B cell (primary cell): ENCODE data around the gene PAGE4. TPM values are rescaled to one million over a fixed set of nuclear protein-coding genes. Genes with fewer than 3 reads are reported as not detected.

ENCODE experiments used
- ATAC-seq: fragments of 200-7000 bp; cut with Tn5 transposase; one replicate; pipeline ENCODE4 v1.10.0; 2021; ENCODE audit warnings: low read depth, mild to moderate bottlenecking, moderate number of reproducible peaks, moderate library complexity
- CTCF ChIA-PET: fragments of 350-600 bp; sonication (Branson Sonifier 250); formaldehyde crosslinking; loops from one replicate; lab custom pipeline; 2021; ENCODE audit warnings: antibody characterized with exemption, inconsistent platforms; lab: Charles Lee
- POLR2A ChIA-PET: fragments of 350-600 bp; sonication (Branson Sonifier 250); formaldehyde crosslinking; loops from one replicate; lab custom pipeline; 2021; ENCODE audit warnings: antibody characterized with exemption; lab: Charles Lee
- DNase-seq: peaks from one replicate; pipeline ENCODE4 v3.0.0; 2013
- H2AFZ ChIP-seq: 2 replicates; pipeline ENCODE4 v1.6.1; 2012; ENCODE audit warnings: mild to moderate bottlenecking, low read depth, low read length; ENCODE audit not compliant: insufficient read depth, poor library complexity, severe bottlenecking
- H3K27ac ChIP-seq, 2 donors: 1 replicate in 1 of 2; 2 replicates in 1 of 2; pipeline ENCODE4 v1.5.1; 2012 to 2013; ENCODE audit warnings: low read length in 2 of 2, mild to moderate bottlenecking in 2 of 2, moderate library complexity in 1 of 2
- H3K27me3 ChIP-seq, 4 experiments: fragments of 200-600 bp in 1 of 4; sonication (generic) in 1 of 4; replicated peaks in 1 of 4; 1 replicate in 2 of 4; 2 replicates in 2 of 4; pipeline versions ENCODE4 v1.6.1 to v1.7.0; 2013 to 2016; ENCODE audit warnings: low read length in 3 of 4, mild to moderate bottlenecking in 2 of 4, mixed read lengths in 1 of 4, moderate library complexity in 1 of 4; ENCODE audit not compliant: insufficient read depth in 4 of 4, control insufficient read depth in 3 of 4; ENCODE audit errors: control extremely low read depth in 1 of 4
- H3K36me3 ChIP-seq, 2 experiments: replicated peaks in 1 of 2; 1 replicate in 1 of 2; 2 replicates in 1 of 2; pipeline versions ENCODE4 v1.6.1 to v1.7.1; 2013; ENCODE audit warnings: low read length in 1 of 2; ENCODE audit not compliant: insufficient read depth in 2 of 2, control insufficient read depth in 1 of 2; ENCODE audit errors: control extremely low read depth in 1 of 2, extremely low read depth in 1 of 2
- H3K4me1 ChIP-seq, 2 donors: fragments of 200-600 bp in 1 of 2; sonication (generic) in 1 of 2; 1 replicate in 1 of 2; 2 replicates in 1 of 2; pipeline versions ENCODE4 v1.5.1 to v1.6.1; 2013 to 2017; ENCODE audit warnings: low read length in 2 of 2; ENCODE audit not compliant: control insufficient read depth in 2 of 2, insufficient read depth in 2 of 2
- H3K4me2 ChIP-seq: replicated peaks from 2 replicates; pipeline ENCODE3; 2012; ENCODE audit warnings: mild to moderate bottlenecking, low read depth, low read length; ENCODE audit not compliant: poor library complexity, severe bottlenecking
- H3K4me3 ChIP-seq, 5 experiments: fragments of 200-600 bp in 1 of 5; sonication (generic) in 1 of 5; 1 replicate in 3 of 5; 2 replicates in 2 of 5; pipeline versions ENCODE4 v1.5.1 to v1.7.0; 2011 to 2016; ENCODE audit warnings: low read length in 4 of 5, mild to moderate bottlenecking in 4 of 5, low read depth in 2 of 5, control low read depth in 1 of 5, moderate library complexity in 1 of 5; ENCODE audit not compliant: insufficient read depth in 1 of 5; ENCODE audit errors: control extremely low read depth in 1 of 5, extremely low read depth in 1 of 5
- H3K79me2 ChIP-seq: fragments of 200-600 bp; sonication (generic); one replicate; pipeline ENCODE4 v1.6.0; 2016; ENCODE audit warnings: low read length; ENCODE audit not compliant: control insufficient read depth, insufficient read depth
- H3K9ac ChIP-seq: fragments of 200-600 bp; sonication (generic); 2 replicates; pipeline ENCODE4 v1.6.1; 2017; ENCODE audit warnings: mild to moderate bottlenecking, low read length, moderate library complexity
- H3K9me3 ChIP-seq, 3 donors: one replicate each; pipeline versions ENCODE4 v1.6.1 to v1.7.1; 2013; ENCODE audit warnings: low read length in 2 of 3; ENCODE audit not compliant: control insufficient read depth in 2 of 3, insufficient read depth in 1 of 3; ENCODE audit errors: control extremely low read depth in 1 of 3
- H4K20me1 ChIP-seq: 2 replicates; pipeline ENCODE4 v1.6.0; 2012; ENCODE audit warnings: mild to moderate bottlenecking, low read length; ENCODE audit not compliant: insufficient read depth, control insufficient read depth, poor library complexity, severe bottlenecking
- H3K27ac Mint-ChIP-seq: one replicate; pipeline ENCODE4 v1.8.0; 2021; ENCODE audit warnings: mixed read lengths
- H3K27me3 Mint-ChIP-seq: one replicate; pipeline ENCODE4 v1.8.0; 2021; ENCODE audit warnings: mixed read lengths
- H3K4me1 Mint-ChIP-seq: one replicate; pipeline ENCODE4 v1.8.0; 2021; ENCODE audit warnings: mixed read lengths
- H3K4me3 Mint-ChIP-seq: one replicate; pipeline ENCODE4 v1.8.0; 2021; ENCODE audit warnings: mixed read lengths
- H3K9me3 Mint-ChIP-seq: one replicate; pipeline ENCODE4 v1.8.0; 2022; ENCODE audit warnings: mixed read lengths; ENCODE audit not compliant: insufficient read depth
- CTCF ChIP-seq: fragments of 200-600 bp; IDR thresholded peaks from one replicate; pipeline ENCODE4 v1.8.0; 2022; ENCODE audit warnings: antibody characterized with exemption, mild to moderate bottlenecking
- EZH2 ChIP-seq: IDR thresholded peaks from 2 replicates; pipeline ENCODE4 v1.6.1; 2012; ENCODE audit warnings: borderline replicate concordance, low read depth, mild to moderate bottlenecking, moderate library complexity, low read length; ENCODE audit not compliant: insufficient read depth, poor library complexity, severe bottlenecking
- WGBS: methylation state at CpG from one replicate; pipeline ENCODE4 v1.1.5; 2013; ENCODE audit warnings: missing lambda C conversion rate; ENCODE audit not compliant: insufficient coverage; 5-methylcytosine and 5-hydroxymethylcytosine counted together
- intact Hi-C: fragments of 100-400 bp; cut with micrococcal nuclease; formaldehyde crosslinking; loops from one replicate; pipeline ENCODE4 v1.10.0; 2022
- polyA plus RNA-seq: library from polyadenylated mRNA; depleted of rRNA; stranded (reverse); fragments of >200 nt; gene quantifications from 2 replicates; pipeline ENCODE4 v1.2.3, GENCODE V29; 2012
- total RNA-seq, 2 donors: library from RNA; stranded (reverse); fragments of 120-200 nt in 1 of 2; gene quantifications; 1 replicate in 1 of 2; 2 replicates in 1 of 2; pipeline versions ENCODE4 v1.2.3 to v1.2.4, GENCODE V29; 2013 to 2022

The PAGE4 gene
- total and polyA plus RNA-seq, 2 donors (not counting 1 experiment from before 2014, with no cell fraction given) = not detected

DNA sequence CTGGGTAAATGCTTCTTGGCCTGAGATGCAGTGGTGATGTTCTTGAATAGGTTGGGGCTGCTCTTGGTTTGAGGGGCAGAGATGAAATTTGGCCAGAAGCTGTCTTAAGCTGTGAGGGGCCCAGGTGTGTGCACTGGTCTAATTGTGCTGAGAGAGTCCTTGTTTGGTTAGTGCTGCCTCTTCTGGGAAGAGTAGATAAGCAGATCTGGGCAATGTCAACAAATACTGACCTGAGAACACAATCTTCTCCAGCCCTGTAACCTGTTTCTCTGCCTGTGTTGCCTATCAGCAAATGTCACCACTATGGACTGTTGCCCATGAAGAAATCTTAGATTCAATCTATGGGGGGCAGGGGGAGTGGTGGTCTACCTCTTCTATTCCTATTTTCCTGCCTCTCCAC is 33.0 kb downstream of the PAGE4 start:
- no peak for TF ChIP-seq EZH2
- TF ChIP-seq CTCF = no peak

DNA sequence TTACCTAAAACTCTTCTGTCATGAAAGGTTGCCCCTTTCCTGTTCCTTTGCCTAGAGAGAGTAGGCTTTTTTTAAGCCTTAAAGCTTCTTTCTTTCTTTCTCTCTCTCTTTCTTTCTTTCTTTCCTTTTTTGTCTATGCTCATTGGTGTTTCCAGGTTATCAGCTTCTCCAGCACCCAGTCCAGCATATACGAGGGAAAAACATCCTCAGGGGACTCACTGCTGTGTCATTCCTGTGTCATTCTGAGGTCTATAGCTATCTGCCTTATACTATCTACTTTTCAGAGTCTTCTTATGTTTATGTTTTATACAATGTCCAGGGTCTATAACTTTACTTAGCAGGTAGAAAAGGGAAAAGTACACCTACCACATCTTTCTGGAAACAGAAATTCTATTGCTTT is 39.6 kb downstream of the PAGE4 start:
- Histone ChIP-seq H3K4me1 (no peaks in the 10 kb centered on the region), H3K4me3 (no peak overlapping the region), H3K9me3 (no peaks in the 10 kb centered on the region), H3K27me3 (peaks cover 0 to 7% (median 0%) of the 10 kb centered on the region in 4 experiments), H3K9ac (no peak overlapping the region), H3K36me3 (no peaks in the 10 kb centered on the region), H3K4me2 (no peak overlapping the region), H4K20me1 (no peaks in the 10 kb centered on the region), H3K79me2 (no peaks in the 10 kb centered on the region), H3K27ac (no peak overlapping the region), H2AFZ (no peak overlapping the region)
- DNase-seq = no peak
- Mint-ChIP-seq H3K27me3 (peaks cover 3% of the 10 kb centered on the region), H3K9me3 (no peaks in the 10 kb centered on the region), H3K27ac (no peak overlapping the region), H3K4me1 (no peaks in the 10 kb centered on the region), H3K4me3 (no peak overlapping the region)
- no peak for TF ChIP-seq CTCF
- TF ChIP-seq EZH2 = no peak
- intact Hi-C loops = no loop called here
- no CpG with 5 or more reads among the region's 1 CpG for WGBS
- ChIA-PET CTCF (no interaction called here), POLR2A (no interaction called here)
- ATAC-seq = no peak

More for the DNA sequence above, 33.0 kb downstream of the PAGE4 start:
- H3K27me3 ChIP-seq = no peaks in the 10 kb centered on the region
- CTCF ChIA-PET = no interaction called here
- no peaks in the 10 kb centered on the region for H3K4me1 ChIP-seq
- no peaks in the 10 kb centered on the region for H3K36me3 ChIP-seq
- ATAC-seq (no peak), DNase-seq (no peak)
- H3K9me3 ChIP-seq = no peaks in the 10 kb centered on the region
- no peak overlapping the region for H3K4me3 ChIP-seq
- Mint-ChIP-seq H3K27me3 (peaks cover 9% of the 10 kb centered on the region), H3K9me3 (no peaks in the 10 kb centered on the region), H3K4me1 (no peaks in the 10 kb centered on the region), H3K27ac (no peak overlapping the region), H3K4me3 (no peak overlapping the region)
- H2AFZ ChIP-seq = no peak overlapping the region
- H4K20me1 ChIP-seq = no peaks in the 10 kb centered on the region
- no peak overlapping the region for H3K27ac ChIP-seq
- no peak overlapping the region for H3K4me2 ChIP-seq
- no peak overlapping the region for H3K9ac ChIP-seq
- POLR2A ChIA-PET = no interaction called here
- intact Hi-C loops = no loop called here
- no peaks in the 10 kb centered on the region for H3K79me2 ChIP-seq
